ENCODE measurements around the gene ULBP3. TPM values are rescaled to one million over a fixed set of nuclear protein-coding genes. Genes with fewer than 3 reads are reported as not detected.

Gene ULBP3
- total RNA-seq, 1 donor from 2014 or later = 24.2 TPM

DNA sequence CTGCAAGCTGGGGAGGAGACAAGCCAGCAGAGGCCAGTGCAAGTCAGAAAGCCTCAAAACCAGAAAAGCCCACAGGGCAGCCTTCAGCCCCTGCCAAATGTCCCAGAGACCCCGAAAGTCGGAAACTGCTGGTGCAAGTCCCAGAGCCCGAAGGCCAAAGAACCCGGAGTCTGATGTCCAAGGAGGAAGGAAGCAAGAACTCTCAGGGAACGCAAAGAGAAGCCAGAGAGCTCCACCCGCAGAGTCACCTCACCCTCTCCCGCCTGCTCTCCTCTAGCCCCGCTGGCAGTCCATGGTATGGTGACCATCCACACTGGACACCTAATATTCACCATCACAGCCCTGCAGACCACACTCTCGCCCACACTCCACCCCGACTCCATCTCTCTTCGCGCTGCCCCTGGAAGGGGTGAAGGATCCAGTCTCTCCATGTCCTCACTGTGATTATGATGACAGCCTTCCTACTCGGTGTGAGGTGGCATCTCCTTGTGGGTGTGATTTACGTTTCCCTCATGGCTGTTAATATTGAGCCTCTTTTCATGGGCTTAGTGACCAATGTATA is 10.6 kb downstream of the ULBP3 start:
- no peaks in the 10 kb centered on the region for H3K9me3 ChIP-seq
- H3K4me1 ChIP-seq = no peaks in the 10 kb centered on the region
- no peak overlapping the region for H3K4me3 ChIP-seq
- TF ChIP-seq, protein P1, sequence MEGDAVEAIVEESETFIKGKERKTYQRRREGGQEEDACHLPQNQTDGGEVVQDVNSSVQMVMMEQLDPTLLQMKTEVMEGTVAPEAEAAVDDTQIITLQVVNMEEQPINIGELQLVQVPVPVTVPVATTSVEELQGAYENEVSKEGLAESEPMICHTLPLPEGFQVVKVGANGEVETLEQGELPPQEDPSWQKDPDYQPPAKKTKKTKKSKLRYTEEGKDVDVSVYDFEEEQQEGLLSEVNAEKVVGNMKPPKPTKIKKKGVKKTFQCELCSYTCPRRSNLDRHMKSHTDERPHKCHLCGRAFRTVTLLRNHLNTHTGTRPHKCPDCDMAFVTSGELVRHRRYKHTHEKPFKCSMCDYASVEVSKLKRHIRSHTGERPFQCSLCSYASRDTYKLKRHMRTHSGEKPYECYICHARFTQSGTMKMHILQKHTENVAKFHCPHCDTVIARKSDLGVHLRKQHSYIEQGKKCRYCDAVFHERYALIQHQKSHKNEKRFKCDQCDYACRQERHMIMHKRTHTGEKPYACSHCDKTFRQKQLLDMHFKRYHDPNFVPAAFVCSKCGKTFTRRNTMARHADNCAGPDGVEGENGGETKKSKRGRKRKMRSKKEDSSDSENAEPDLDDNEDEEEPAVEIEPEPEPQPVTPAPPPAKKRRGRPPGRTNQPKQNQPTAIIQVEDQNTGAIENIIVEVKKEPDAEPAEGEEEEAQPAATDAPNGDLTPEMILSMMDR (IDR thresholded peaks at IDR 0.05) = no peak
- H3K27ac ChIP-seq = no peak overlapping the region
- H3K27me3 ChIP-seq = no peaks in the 10 kb centered on the region
- peaks cover 0 to 4% of the 10 kb centered on the region in 2 donors for H3K36me3 ChIP-seq
- peak in 1 of 2 donors; percentile 39 for DNase-seq (ENCODE audit: low spot score in 2 of 2)
- intact Hi-C loops (cut with DNase I) = no loop called here

DNA sequence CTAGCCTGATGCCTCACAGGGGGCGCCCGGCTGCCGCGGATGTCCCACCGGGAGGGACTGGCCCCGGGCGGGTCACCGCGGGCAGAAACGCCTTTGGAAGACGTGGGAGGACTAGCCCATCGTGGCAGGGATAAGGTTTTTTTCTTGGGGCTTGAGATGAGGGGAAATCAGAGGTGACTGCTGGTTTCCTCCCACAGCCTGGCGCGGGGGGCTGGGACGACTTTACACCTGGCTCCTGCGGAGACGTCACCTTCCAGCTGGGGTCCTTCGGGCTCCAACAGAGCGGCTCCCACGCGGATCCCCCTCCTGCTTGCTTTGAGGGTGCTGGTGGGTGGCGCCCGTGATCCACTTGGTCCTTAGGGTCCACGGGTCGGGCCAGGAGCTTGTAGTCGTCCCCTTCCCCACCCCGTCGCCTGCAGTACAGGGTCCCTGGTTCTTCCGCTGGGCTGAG is 11.4 kb downstream of the ULBP3 start:
- no peaks in the 10 kb centered on the region for H3K27me3 ChIP-seq
- peak in 1 of 2 donors; percentile 54 for DNase-seq (ENCODE audit: low spot score in 2 of 2)
- TF ChIP-seq, protein P1 (IDR thresholded peaks at IDR 0.05) = no peak
- no peaks in the 10 kb centered on the region for H3K9me3 ChIP-seq
- peaks cover 0 to 4% of the 10 kb centered on the region in 2 donors for H3K36me3 ChIP-seq
- intact Hi-C loops (cut with DNase I) = no loop called here
- no peak overlapping the region for H3K27ac ChIP-seq
- no peak overlapping the region for H3K4me3 ChIP-seq
- H3K4me1 ChIP-seq = no peaks in the 10 kb centered on the region

DNA sequence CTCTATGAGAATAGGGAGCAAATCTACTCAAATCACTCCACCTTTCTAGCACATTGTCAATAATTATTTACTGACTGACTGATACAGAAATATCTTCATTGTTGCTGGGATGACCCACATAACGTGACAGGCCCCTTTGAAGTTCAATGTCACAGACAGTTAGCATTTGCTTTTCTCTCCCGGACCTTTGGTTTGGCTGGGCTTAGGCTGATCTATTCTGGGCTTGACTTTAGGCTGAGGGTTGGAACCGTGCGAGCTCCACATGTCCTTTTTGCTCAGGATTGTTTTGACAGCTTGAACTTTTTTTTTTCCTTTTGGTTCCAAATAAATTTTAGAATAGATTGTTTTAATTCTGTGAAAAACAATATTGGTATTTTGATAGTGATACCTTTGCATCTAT is 12.0 kb downstream of the ULBP3 start:
- Histone ChIP-seq H3K4me1 (no peaks in the 10 kb centered on the region), H3K36me3 (no peaks in the 10 kb centered on the region), H3K9me3 (no peaks in the 10 kb centered on the region), H3K27me3 (no peaks in the 10 kb centered on the region), H3K27ac (no peak overlapping the region), H3K4me3 (no peak overlapping the region)
- TF ChIP-seq, protein P1 (IDR thresholded peaks at IDR 0.05) = no peak
- intact Hi-C loops (cut with DNase I) = no loop called here
- no peak for DNase-seq (ENCODE audit: low spot score in 2 of 2)

DNA sequence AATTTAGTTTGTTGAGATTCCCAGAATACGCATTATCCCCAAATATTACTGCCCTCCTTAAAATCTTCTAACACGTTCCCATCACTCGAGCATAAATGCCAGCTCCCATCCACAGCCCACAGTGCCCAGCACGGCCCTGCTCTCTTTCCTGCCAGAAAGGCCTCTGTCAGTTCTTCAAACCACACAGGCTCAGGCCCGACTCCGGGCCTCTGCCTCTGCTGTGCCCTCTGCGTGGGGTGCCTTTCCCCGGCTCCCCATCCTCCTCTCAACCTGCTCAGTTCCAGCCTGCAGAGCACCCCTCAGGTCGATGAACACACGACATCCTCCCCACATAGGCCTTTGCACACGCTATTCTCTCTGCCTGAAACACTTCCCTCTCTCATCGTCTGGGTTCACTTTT is 12.8 kb downstream of the ULBP3 start:
- H3K27me3 ChIP-seq = no peaks in the 10 kb centered on the region
- no peaks in the 10 kb centered on the region for H3K4me1 ChIP-seq
- no peak overlapping the region for H3K27ac ChIP-seq
- intact Hi-C loops (cut with DNase I) = no loop called here
- no peak overlapping the region for H3K4me3 ChIP-seq
- H3K36me3 ChIP-seq = no peaks in the 10 kb centered on the region
- H3K9me3 ChIP-seq = no peaks in the 10 kb centered on the region
- peak in 1 of 2 donors; percentile 38 for DNase-seq (ENCODE audit: low spot score in 2 of 2)
- TF ChIP-seq, protein P1 (IDR thresholded peaks at IDR 0.05) = no peak

DNA sequence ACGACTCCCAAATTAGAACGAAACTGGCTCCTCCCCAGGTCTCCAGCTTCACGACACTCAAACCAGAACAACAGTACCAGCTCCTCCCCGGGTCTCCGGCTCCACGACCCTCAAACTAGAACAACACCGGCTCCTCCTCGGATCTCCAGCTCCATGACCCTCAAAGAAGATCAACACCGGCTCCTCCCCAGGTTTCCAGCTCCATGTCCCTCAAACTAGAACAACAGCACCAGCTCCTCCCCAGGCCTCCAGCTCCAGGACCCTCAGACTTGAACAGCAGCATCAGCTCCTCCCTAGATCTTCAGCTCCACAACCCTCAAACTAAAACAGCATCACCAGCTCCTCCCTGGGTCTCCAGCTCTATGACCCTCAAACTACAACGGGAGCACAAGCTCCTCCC is 13.8 kb downstream of the ULBP3 start:
- TF ChIP-seq, protein P1 (IDR thresholded peaks at IDR 0.05) = no peak
- H3K27me3 ChIP-seq = no peaks in the 10 kb centered on the region
- no peak overlapping the region for H3K4me3 ChIP-seq
- DNase-seq (ENCODE audit: low spot score in 2 of 2) = peak in 1 of 2 donors; percentile 52
- no peaks in the 10 kb centered on the region for H3K9me3 ChIP-seq
- intact Hi-C loops (cut with DNase I) = no loop called here
- no peaks in the 10 kb centered on the region for H3K4me1 ChIP-seq
- no peak overlapping the region for H3K27ac ChIP-seq
- H3K36me3 ChIP-seq = no peaks in the 10 kb centered on the region

DNA sequence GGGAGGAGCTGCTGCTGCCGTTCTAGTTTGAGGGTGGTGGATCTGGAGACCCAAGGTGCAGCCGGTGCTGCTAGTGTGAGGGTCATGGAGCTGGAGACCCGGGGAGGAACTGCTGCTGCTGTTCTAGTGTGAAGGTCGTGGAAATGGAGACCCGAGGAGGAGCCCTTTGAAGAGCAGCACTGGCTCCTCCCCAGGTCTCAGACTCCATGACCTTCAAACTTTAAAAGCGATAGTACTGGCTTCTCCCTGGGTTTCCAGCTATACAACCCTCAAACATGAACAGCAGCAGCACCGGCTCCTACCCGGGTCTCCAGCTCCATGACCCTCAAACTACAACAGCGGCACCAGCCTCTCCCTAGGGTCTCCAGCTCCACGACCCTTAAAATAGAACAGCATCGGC is 15.5 kb downstream of the ULBP3 start:
- TF ChIP-seq, protein P1 (IDR thresholded peaks at IDR 0.05) = no peak
- H3K27me3 ChIP-seq = no peaks in the 10 kb centered on the region
- peak in 1 of 2 donors; percentile 38 for DNase-seq (ENCODE audit: low spot score in 2 of 2)
- no peak overlapping the region for H3K27ac ChIP-seq
- H3K9me3 ChIP-seq = no peaks in the 10 kb centered on the region
- H3K4me3 ChIP-seq = no peak overlapping the region
- intact Hi-C loops (cut with DNase I) = no loop called here
- H3K36me3 ChIP-seq = no peaks in the 10 kb centered on the region
- no peaks in the 10 kb centered on the region for H3K4me1 ChIP-seq
